GM12892 (cell line): ENCODE measurements around the gene IRS1.

Source experiments
- POLR2A ChIP-seq: IDR thresholded peaks from 2 replicates; pipeline ENCODE4 v1.6.1; 2011; ENCODE audit warnings: low read depth, low read length, control low read depth
- POLR2AphosphoS5 ChIP-seq: IDR thresholded peaks from 2 replicates; pipeline ENCODE4 v1.6.1; 2011; ENCODE audit warnings: low read depth, low read length, control low read depth

DNA sequence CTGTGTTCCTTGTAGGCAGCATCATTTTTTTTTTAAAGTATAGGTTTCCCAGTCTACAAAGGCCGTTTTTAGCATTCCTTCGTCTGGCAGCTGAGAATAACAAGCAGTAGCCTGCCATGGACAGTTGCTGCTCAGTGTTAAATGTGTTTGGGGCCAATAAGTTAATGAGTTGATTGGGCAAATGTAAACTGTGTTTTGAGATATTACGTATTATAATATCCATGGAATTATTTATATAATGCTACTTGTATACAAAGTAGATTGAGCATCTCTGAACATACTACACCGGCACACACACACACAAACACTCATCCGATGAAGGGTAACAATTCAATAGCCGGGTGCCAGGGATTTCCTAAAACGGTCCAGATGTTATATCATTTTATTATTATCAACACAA lies 97.2 kb downstream of the IRS1 start:
- no peak for TF ChIP-seq POLR2AphosphoS5
- TF ChIP-seq POLR2A = no peak
